Astrocyte (in vitro differentiated cells and primary cell): Measurements from ENCODE around the gene SDK1.

Source experiments
- CTCF ChIP-seq: IDR thresholded peaks from 2 replicates; pipeline ENCODE4 v1.5.1; 2011; ENCODE audit warnings: low read depth, mild to moderate bottlenecking, inconsistent platforms, low read length, moderate library complexity; ENCODE audit not compliant: insufficient read depth
- EZH2 ChIP-seq: IDR thresholded peaks from 2 replicates; pipeline ENCODE4 v1.6.1; 2012; ENCODE audit warnings: mild to moderate bottlenecking, low read length, inconsistent platforms; ENCODE audit not compliant: insufficient read depth

- TF ChIP-seq CTCF: no peak
- TF ChIP-seq EZH2: no peak
These were observed 216.3 kb downstream of the SDK1 start for GRCh38 chr7:3517344-3517743.
